SK-N-MC (cell line): Measurements from ENCODE around the gene EGFL7.

Source experiments
- DNase-seq: peaks from one replicate; pipeline ENCODE4 v3.0.0-alpha.2; 2011; ENCODE audit warnings: low read depth, low spot score
- H3K27ac ChIP-seq: fragments of 200-600 bp; sonication (generic); 2 replicates; pipeline ENCODE4 v1.5.1; 2016; ENCODE audit warnings: mixed run types
- H3K36me3 ChIP-seq: fragments of 200-600 bp; sonication (generic); 2 replicates; pipeline ENCODE4 v1.6.1; 2017; ENCODE audit warnings: antibody characterized with exemption, low read length, mixed read lengths; ENCODE audit not compliant: insufficient read depth
- H3K4me3 ChIP-seq: fragments of 200-600 bp; sonication (generic); 2 replicates; pipeline ENCODE4 v1.5.1; 2016
- H3K9ac ChIP-seq: fragments of 200-600 bp; sonication (generic); 2 replicates; pipeline ENCODE4 v1.8.0; 2017; ENCODE audit warnings: mixed run types, mixed read lengths; ENCODE audit not compliant: insufficient read length
- H3K9me3 ChIP-seq: fragments of 200-600 bp; sonication (generic); 2 replicates; pipeline ENCODE4 v1.6.1; 2017; ENCODE audit warnings: low read depth, mild to moderate bottlenecking, antibody characterized with exemption, low read length, moderate library complexity, mixed read lengths
- EZH2 ChIP-seq: fragments of 200-600 bp; sonication (generic); IDR thresholded peaks from one replicate; pipeline ENCODE4 v1.6.1; 2017; ENCODE audit warnings: antibody characterized with exemption
- FOXP2 ChIP-seq: optimal IDR thresholded peaks from 2 replicates; pipeline ENCODE3; 2011; ENCODE audit warnings: mild to moderate bottlenecking, moderate library complexity; ENCODE audit not compliant: insufficient read depth; ENCODE audit errors: extremely low read length, control extremely low read depth
- POLR2AphosphoS5 ChIP-seq: IDR thresholded peaks from 2 replicates; pipeline ENCODE4 v1.6.1; 2012; ENCODE audit warnings: mild to moderate bottlenecking, low read depth, low read length, borderline replicate concordance

Gene EGFL7

GRCh38 chr9:136717399-136717798 lies 54.7 kb downstream of the EGFL7 start:
- Histone ChIP-seq H3K27ac (no peak overlapping the region), H3K36me3 (no peaks in the 10 kb centered on the region; the same call in 1 of the 2 replicates), H3K9ac (no peak overlapping the region)

GRCh38 chr9:136718345-136719194 lies 55.9 kb downstream of the EGFL7 start:
- H3K9ac ChIP-seq = no peak overlapping the region
- H3K27ac ChIP-seq = no peak overlapping the region
- H3K9me3 ChIP-seq = no peaks in the 10 kb centered on the region
- H3K4me3 ChIP-seq = no peak overlapping the region
- H3K36me3 ChIP-seq = peaks cover 6% of the 10 kb centered on the region
- DNase-seq = no peak
- TF ChIP-seq FOXP2 (no peak), POLR2AphosphoS5 (no peak), EZH2 (no peak)

More at GRCh38 chr9:136717399-136717798, 54.7 kb downstream of the EGFL7 start:
- no peak for TF ChIP-seq FOXP2
- no peak for TF ChIP-seq EZH2
- no peak for TF ChIP-seq POLR2AphosphoS5
- no peaks in the 10 kb centered on the region for H3K9me3 ChIP-seq
- no peak overlapping the region for H3K4me3 ChIP-seq
- DNase-seq = no peak

GRCh38 chr9:136719195-136719880 lies 56.6 kb downstream of the EGFL7 start:
- peaks cover 13% of the 10 kb centered on the region for H3K36me3 ChIP-seq
- no peak overlapping the region for H3K4me3 ChIP-seq
- no peaks in the 10 kb centered on the region for H3K9me3 ChIP-seq
- TF ChIP-seq EZH2 (no peak), POLR2AphosphoS5 (no peak), FOXP2 (no peak)
- no peak overlapping the region for H3K27ac ChIP-seq
- no peak for DNase-seq
- no peak overlapping the region for H3K9ac ChIP-seq

GRCh38 chr9:136720251-136720897 lies 57.7 kb downstream of the EGFL7 start:
- Histone ChIP-seq H3K9ac (no peak overlapping the region), H3K27ac (0 out of 2 replicates have a peak overlapping the region, but pooled peaks have one; percentile 31), H3K4me3 (no peak overlapping the region), H3K36me3 (peaks cover 23% of the 10 kb centered on the region), H3K9me3 (no peaks in the 10 kb centered on the region)
- no peak for TF ChIP-seq FOXP2
- peak; percentile 11; the same call in 1 of the 2 replicates for TF ChIP-seq POLR2AphosphoS5
- DNase-seq = no peak

- DNase-seq = no peak
- H3K9ac ChIP-seq = no peak overlapping the region
- 0 out of 2 replicates have a peak overlapping the region, but pooled peaks have one; percentile 31 for H3K27ac ChIP-seq
- H3K4me3 ChIP-seq = no peak overlapping the region
- TF ChIP-seq POLR2AphosphoS5 (no peak), EZH2 (no peak), FOXP2 (no peak)
- peaks cover 28% of the 10 kb centered on the region for H3K36me3 ChIP-seq
- no peaks in the 10 kb centered on the region for H3K9me3 ChIP-seq
These were observed 58.2 kb downstream of the EGFL7 start for GRCh38 chr9:136720898-136721338.

GRCh38 chr9:136721339-136722092 lies 58.8 kb downstream of the EGFL7 start:
- H3K36me3 ChIP-seq = peaks cover 34% of the 10 kb centered on the region

More at GRCh38 chr9:136721339-136722092, 58.8 kb downstream of the EGFL7 start:
- TF ChIP-seq POLR2AphosphoS5 (peak; percentile 43; the same call in 1 of the 2 replicates), FOXP2 (no peak), EZH2 (no peak)
- DNase-seq = no peak
- Histone ChIP-seq H3K9me3 (no peaks in the 10 kb centered on the region), H3K27ac (no peak overlapping the region), H3K9ac (no peak overlapping the region), H3K4me3 (no peak overlapping the region)
